Right renal pelvis (tissue), 4 donors: ENCODE data around the gene RAB27B. TPM values are rescaled to one million over a fixed set of nuclear protein-coding genes. Genes with fewer than 3 reads are reported as not detected.

Experiments
- polyA plus RNA-seq, 4 donors: library from polyadenylated mRNA; unstranded; fragments of 120-200 nt; gene quantifications; one replicate each; pipeline ENCODE4 v1.2.1, GENCODE V29; 2013; ENCODE audit not compliant: insufficient read length in 4 of 4

Gene RAB27B
- polyA plus RNA-seq, 4 donors = 4.1 to 6.8 (median 5.0) TPM

Other genes starting within 250 kb of the RAB27B start
- gene DYNAP, start 237.2 kb upstream of the RAB27B start, polyA plus RNA-seq = under 1 TPM in 1 of 4 donors, not detected in 3; 0.04 TPM
- 1 to 10 TPM; 8.3 to 9.6 (median 9.1) TPM for gene CCDC68, start 131.0 kb downstream of the RAB27B start, polyA plus RNA-seq